Left forelimb (tissue), 1 donor: ENCODE measurements around the gene EGLN2.
"Not testable (repeated sequence)": the region's sequence is repeated elsewhere in the genome, so short reads cannot be mapped to it uniquely, and the experiment has no call there.

ENCODE experiments used
- DNase-seq: peaks from one replicate; pipeline ENCODE4 v3.0.0-alpha.2; 2018; ENCODE audit warnings: low spot score

Gene EGLN2

GRCh38 chr19:40776932-40777644 is 21.9 kb upstream of the EGLN2 start:
- peak; percentile 90 for DNase-seq

GRCh38 chr19:40777645-40777936 is 21.4 kb upstream of the EGLN2 start:
- no peak for DNase-seq

- DNase-seq = peak; percentile 100
Measured at GRCh38 chr19:40777937-40778705, 20.9 kb upstream of the EGLN2 start, which contains the start of gene RAB4B. Gene RAB4B (plus strand): TSS chr19:40778247. CDS start chr19:40778376, 129 bp downstream.

- no peak for DNase-seq
Measured at GRCh38 chr19:40778706-40779284, 20.2 kb upstream of the EGLN2 start.

- no peak for DNase-seq
Measured at GRCh38 chr19:40780582-40780981, 18.4 kb upstream of the EGLN2 start.

- DNase-seq = no peak
Measured at GRCh38 chr19:40781140-40781539, 17.9 kb upstream of the EGLN2 start.

- DNase-seq = no peak
Measured at GRCh38 chr19:40783711-40784110, 15.3 kb upstream of the EGLN2 start.

- not testable (repeated sequence) for DNase-seq
Measured at GRCh38 chr19:40784146-40784545, 14.8 kb upstream of the EGLN2 start.

GRCh38 chr19:40785526-40785925 is 13.5 kb upstream of the EGLN2 start:
- no peak for DNase-seq

- no peak for DNase-seq
Measured at GRCh38 chr19:40786060-40787037, 12.6 kb upstream of the EGLN2 start.

- DNase-seq = no peak
Measured at GRCh38 chr19:40791349-40791748, 7.6 kb upstream of the EGLN2 start.

GRCh38 chr19:40791996-40792395 is 7.0 kb upstream of the EGLN2 start:
- no peak for DNase-seq

GRCh38 chr19:40797166-40797962 is 1.6 kb upstream of the EGLN2 start:
- no peak for DNase-seq

GRCh38 chr19:40797963-40798682 is 868 bp upstream of the EGLN2 start:
- no peak for DNase-seq

- DNase-seq = peak; percentile 77
Measured at GRCh38 chr19:40799558-40800338, 757 bp downstream of the EGLN2 start.

- DNase-seq = no peak
Measured at GRCh38 chr19:40800339-40800996, 1.5 kb downstream of the EGLN2 start.

- no peak for DNase-seq
Measured at GRCh38 chr19:40800997-40801377, 2.0 kb downstream of the EGLN2 start.

- no peak for DNase-seq
Measured at GRCh38 chr19:40801426-40802299, 2.7 kb downstream of the EGLN2 start.
